ENCODE data around the gene ABHD4. TPM values are rescaled to one million over a fixed set of nuclear protein-coding genes. Genes with fewer than 3 reads are reported as not detected.

Gene ABHD4
- total RNA-seq, 6 experiments from 2014 or later = 12.7 to 38.1 (median 18.5) TPM

DNA sequence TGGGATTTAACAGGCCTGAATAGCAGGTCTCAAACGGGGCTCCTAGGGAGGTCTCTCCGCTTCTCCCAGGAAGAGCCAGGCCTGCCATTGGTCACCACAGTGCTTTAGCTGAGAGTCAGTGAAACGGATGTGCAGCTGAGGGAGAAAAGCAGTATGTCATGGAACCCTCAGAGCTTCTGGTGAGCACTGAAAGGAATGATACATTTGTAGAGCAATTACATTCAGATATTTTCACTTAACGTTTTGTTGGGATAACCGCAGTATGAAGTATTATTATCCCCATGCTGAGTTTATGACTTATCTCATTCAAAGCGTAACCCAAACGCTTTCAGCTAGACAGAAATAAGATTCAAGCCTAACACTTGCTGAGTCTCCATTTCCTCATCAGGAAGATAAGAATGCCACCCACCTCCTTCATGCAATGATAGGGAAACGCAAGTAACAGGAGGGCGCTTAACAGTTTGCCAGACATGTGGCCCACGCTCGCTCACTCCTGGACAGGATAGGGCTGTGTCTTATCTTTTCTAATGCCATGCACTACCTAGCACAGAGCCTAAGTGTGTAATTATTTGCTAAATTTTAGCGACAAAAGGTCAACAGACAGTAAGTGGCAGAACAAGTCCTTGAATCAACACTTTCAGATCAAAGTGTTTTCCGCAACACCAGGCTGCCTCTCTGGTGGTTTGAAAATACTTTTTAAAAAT lies 37.3 kb upstream of the ABHD4 start:
- peaks cover 0 to 17% (median 8%) of the 10 kb centered on the region in 4 donors for H3K36me3 ChIP-seq
- DNase-seq (no peak), ATAC-seq (peak in 3 of 4 donors; percentile 10 to 35 (median 14))
- H3K27me3 ChIP-seq = no peaks in the 10 kb centered on the region
- H3K27ac ChIP-seq = peak overlapping the region; percentile 5 to 20 (median 9)
- WGBS (ENCODE audit: insufficient coverage, low coverage, low lambda C conversion rate, missing lambda C conversion rate) = 34% methylated on average over 12 of the region's 13 CpGs
- intact Hi-C loops (cut with DNase I) = no loop called here
- TF ChIP-seq CTCF (IDR thresholded peaks at IDR 0.05) (no peak), POLR2A (IDR thresholded peaks at IDR 0.05) (no peak)
- peaks cover 0 to 28% (median 7%) of the 10 kb centered on the region in 4 donors for H3K4me1 ChIP-seq
- peaks cover 0 to 3% (median 0%) of the 10 kb centered on the region in 4 donors for H3K9me3 ChIP-seq
- no peak overlapping the region for H3K4me3 ChIP-seq

DNA sequence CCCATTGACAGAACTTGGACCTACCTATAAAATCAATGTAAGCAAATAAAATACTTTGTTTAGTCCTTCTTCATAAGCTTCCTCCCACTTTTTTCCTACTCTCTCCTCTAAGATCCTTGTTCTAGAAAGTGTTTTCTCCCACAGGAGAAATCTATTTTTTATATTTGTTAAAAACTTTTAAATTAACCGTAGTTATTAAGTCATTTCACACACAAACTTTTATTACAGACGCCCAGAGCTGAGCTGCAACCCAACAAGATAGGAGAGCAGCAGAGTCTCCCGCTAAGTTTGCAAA lies 36.8 kb upstream of the ABHD4 start:
- no peak for TF ChIP-seq POLR2A (IDR thresholded peaks at IDR 0.05)
- Histone ChIP-seq H3K27me3 (no peaks in the 10 kb centered on the region), H3K4me3 (no peak overlapping the region), H3K36me3 (peaks cover 0 to 22% (median 8%) of the 10 kb centered on the region in 4 donors), H3K9me3 (peaks cover 0 to 3% (median 0%) of the 10 kb centered on the region in 4 donors), H3K4me1 (peaks cover 0 to 28% (median 7%) of the 10 kb centered on the region in 4 donors), H3K27ac (peak overlapping the region in 1 of 3 donors; percentile 30)
- DNase-seq (no peak), ATAC-seq (no peak)
- intact Hi-C loops (cut with DNase I) = no loop called here
- 4% methylated on average over 3 of the region's 3 CpGs for WGBS (ENCODE audit: insufficient coverage, low coverage, low lambda C conversion rate, missing lambda C conversion rate)

- intact Hi-C loops (cut with DNase I) = no loop called here
- Histone ChIP-seq H3K4me3 (no peak overlapping the region), H3K4me1 (peaks cover 0 to 23% (median 7%) of the 10 kb centered on the region in 4 donors), H3K27me3 (no peaks in the 10 kb centered on the region), H3K36me3 (peaks cover 0 to 22% (median 8%) of the 10 kb centered on the region in 4 donors), H3K9me3 (peaks cover 0 to 3% (median 0%) of the 10 kb centered on the region in 4 donors), H3K27ac (peak overlapping the region in 2 of 3 donors; percentile 20 to 30)
- DNase-seq (no peak), ATAC-seq (peak in 2 of 4 donors; percentile 13 to 16)
- no peak for TF ChIP-seq CTCF (IDR thresholded peaks at IDR 0.05)
- no peak for TF ChIP-seq POLR2A (IDR thresholded peaks at IDR 0.05)
- 61% methylated on average over 10 of the region's 11 CpGs for WGBS (ENCODE audit: insufficient coverage, low coverage, low lambda C conversion rate, missing lambda C conversion rate)
These were observed 36.2 kb upstream of the ABHD4 start for GRCh38 chr14:22561661-22562579.

DNA sequence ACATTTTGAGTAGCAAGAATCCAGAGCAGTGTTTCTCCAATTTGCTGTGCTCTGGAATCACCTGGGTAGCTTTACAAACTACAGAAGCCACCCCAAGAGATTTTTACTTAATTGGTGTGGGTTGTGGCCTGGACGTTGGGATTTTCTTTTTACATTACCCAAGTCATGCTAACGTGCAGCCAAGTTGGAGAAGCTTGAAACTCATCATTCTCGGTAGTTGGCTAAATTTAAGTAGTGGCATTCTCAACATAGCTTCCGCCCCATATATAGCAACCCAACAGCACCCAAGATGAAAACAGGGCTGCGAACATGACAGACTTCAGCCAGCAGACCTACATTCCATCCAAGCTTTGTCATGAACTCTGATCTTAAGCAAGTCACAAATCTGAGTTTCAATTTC lies 34.1 kb upstream of the ABHD4 start:
- intact Hi-C loops (cut with DNase I) = no loop called here
- no peak overlapping the region for H3K4me3 ChIP-seq
- H3K4me1 ChIP-seq = peaks cover 0 to 18% (median 6%) of the 10 kb centered on the region in 4 donors
- H3K27me3 ChIP-seq = no peaks in the 10 kb centered on the region
- no peak overlapping the region for H3K27ac ChIP-seq
- peaks cover 0 to 3% (median 0%) of the 10 kb centered on the region in 4 donors for H3K9me3 ChIP-seq
- TF ChIP-seq POLR2A (IDR thresholded peaks at IDR 0.05) (no peak), CTCF (IDR thresholded peaks at IDR 0.05) (no peak)
- ATAC-seq (no peak), DNase-seq (no peak)
- H3K36me3 ChIP-seq = peaks cover 0 to 29% (median 11%) of the 10 kb centered on the region in 4 donors
- WGBS (ENCODE audit: insufficient coverage, low coverage, low lambda C conversion rate, missing lambda C conversion rate) = 95% methylated on average over 3 of the region's 5 CpGs
